GM23338 (cell line): ENCODE measurements around the gene RPL13. TPM values are rescaled to one million over a fixed set of nuclear protein-coding genes. Genes with fewer than 3 reads are reported as not detected.

ENCODE experiments used
- ATAC-seq: fragments of 200-7000 bp; cut with Tn5 transposase; 3 replicates; pipeline ENCODE4 v1.9.1; 2020
- DNase-seq: peaks from one replicate; pipeline ENCODE4 v3.0.0-alpha.2; 2015; ENCODE audit warnings: low spot score
- H2AFZ ChIP-seq: fragments of 200-600 bp; sonication (generic); 2 replicates; pipeline ENCODE4 v1.8.0; 2016; ENCODE audit warnings: antibody characterized with exemption, mild to moderate bottlenecking, moderate library complexity
- H3F3A ChIP-seq: fragments of 200-600 bp; sonication (generic); replicated peaks from 2 replicates; pipeline ENCODE4 v1.8.0; 2017; ENCODE audit warnings: antibody characterized with exemption, mixed run types, low read depth
- H3K27ac ChIP-seq: fragments of 200-600 bp; sonication (generic); 2 replicates; pipeline ENCODE4 v1.6.1; 2016; ENCODE audit warnings: low read depth
- H3K27me3 ChIP-seq: fragments of 200-600 bp; sonication (generic); 2 replicates; pipeline ENCODE4 v1.8.0; 2016; ENCODE audit warnings: mild to moderate bottlenecking, mixed run types, moderate library complexity; ENCODE audit not compliant: insufficient read depth
- H3K36me3 ChIP-seq: fragments of 200-600 bp; sonication (generic); 2 replicates; pipeline ENCODE4 v1.8.0; 2016; ENCODE audit warnings: mild to moderate bottlenecking; ENCODE audit not compliant: insufficient read depth
- H3K4me1 ChIP-seq: fragments of 200-600 bp; sonication (generic); 2 replicates; pipeline ENCODE4 v1.8.0; 2016; ENCODE audit warnings: mild to moderate bottlenecking, moderate library complexity; ENCODE audit not compliant: insufficient read depth
- H3K4me2 ChIP-seq: fragments of 200-600 bp; sonication (generic); 2 replicates; pipeline ENCODE4 v1.7.1; 2017; ENCODE audit warnings: mixed run types
- H3K4me3 ChIP-seq: fragments of 200-600 bp; sonication (generic); 2 replicates; pipeline ENCODE4 v1.6.1; 2016; ENCODE audit warnings: mixed run types
- H3K79me2 ChIP-seq: fragments of 200-600 bp; sonication (generic); replicated peaks from 2 replicates; pipeline ENCODE4 v1.8.0; 2017; ENCODE audit warnings: mild to moderate bottlenecking; ENCODE audit not compliant: insufficient read depth
- H3K9me2 ChIP-seq: fragments of 200-600 bp; sonication (generic); 2 replicates; pipeline ENCODE4 v1.8.0; 2017; ENCODE audit not compliant: insufficient read depth
- H4K20me1 ChIP-seq: fragments of 200-600 bp; sonication (generic); replicated peaks from 2 replicates; pipeline ENCODE4 v1.8.0; 2017; ENCODE audit warnings: mild to moderate bottlenecking; ENCODE audit not compliant: insufficient read depth
- H3K27ac Mint-ChIP-seq: 2 replicates; pipeline ENCODE4 v1.8.0; 2020; ENCODE audit warnings: inconsistent platforms, mild to moderate bottlenecking, moderate library complexity, mixed read lengths
- H3K27me3 Mint-ChIP-seq: 3 replicates; pipeline ENCODE4 v1.8.0; 2022; ENCODE audit warnings: low read depth, mild to moderate bottlenecking, moderate library complexity, mixed read lengths, inconsistent platforms; ENCODE audit not compliant: insufficient read depth, poor library complexity
- H3K36me3 Mint-ChIP-seq: 3 replicates; pipeline ENCODE4 v1.8.0; 2021; ENCODE audit warnings: low read depth, mild to moderate bottlenecking, inconsistent platforms, moderate library complexity, mixed read lengths
- H3K4me1 Mint-ChIP-seq: 3 replicates; pipeline ENCODE4 v1.8.0; 2020; ENCODE audit warnings: mild to moderate bottlenecking, inconsistent platforms, mixed read lengths
- H3K4me3 Mint-ChIP-seq: 3 replicates; pipeline ENCODE4 v1.8.0; 2021; ENCODE audit warnings: moderate library complexity, mild to moderate bottlenecking, inconsistent platforms, mixed read lengths
- H3K9me3 Mint-ChIP-seq: 3 replicates; pipeline ENCODE4 v1.8.0; 2020; ENCODE audit warnings: moderate library complexity, mild to moderate bottlenecking, inconsistent platforms, mixed read lengths
- CTCF ChIP-seq, 2 experiments: fragments of 200-600 bp in 1 of 2; sonication (generic) in 1 of 2; conservative IDR thresholded peaks; 2 replicates each; pipeline versions ENCODE4 v1.5.1 to v1.6.1; 2016 to 2017; ENCODE audit warnings: antibody characterized with exemption in 2 of 2, low read depth in 2 of 2, mild to moderate bottlenecking in 2 of 2, moderate library complexity in 1 of 2
- ETS1 ChIP-seq: IDR thresholded peaks from 2 replicates; pipeline ENCODE4 v1.6.1; 2016; ENCODE audit warnings: antibody characterized with exemption
- EZH2 ChIP-seq: fragments of 200-600 bp; sonication (generic); IDR thresholded peaks from one replicate; pipeline ENCODE4 v1.8.0; 2017; ENCODE audit warnings: antibody characterized with exemption, mild to moderate bottlenecking, low read depth; ENCODE audit not compliant: unreplicated experiment
- EZH2phosphoT487 ChIP-seq: fragments of 200-600 bp; sonication (generic); IDR thresholded peaks from one replicate; pipeline ENCODE4 v1.8.1; 2018; ENCODE audit warnings: antibody characterized with exemption; ENCODE audit not compliant: unreplicated experiment
- NANOG ChIP-seq: IDR thresholded peaks from 2 replicates; pipeline ENCODE4 v1.6.1; 2016; ENCODE audit warnings: antibody characterized with exemption, borderline replicate concordance
- STAT1 ChIP-seq: IDR thresholded peaks from one replicate; pipeline ENCODE4 v1.6.1; 2016; ENCODE audit warnings: antibody characterized with exemption; ENCODE audit not compliant: unreplicated experiment
- ZNF331 ChIP-seq: fragments of 250-450 bp; sonication (Bioruptor Pico); IDR thresholded peaks from 2 replicates; pipeline ENCODE4 v1.5.0; 2020; ENCODE audit warnings: low read depth, mild to moderate bottlenecking, moderate library complexity
- polyA plus RNA-seq: library from polyadenylated mRNA; unstranded; fragments of >200 nt; fragmentation: Nextera tagmentation; extraction: Ambion mirVana; gene quantifications from 2 replicates; pipeline ENCODE4 v1.2.1, GENCODE V29; 2016
- total RNA-seq: library from RNA; depleted of rRNA; stranded (reverse); fragments of >200 nt; shearing (Covaris generic); gene quantifications from 2 replicates; pipeline ENCODE4 v1.2.3, GENCODE V29; 2014
- TF ChIP-seq, protein P1 (sequence below): fragments of 250-450 bp; sonication (Bioruptor Pico); IDR thresholded peaks from 2 replicates; pipeline ENCODE4 v1.5.0; 2020; ENCODE audit warnings: mild to moderate bottlenecking, moderate library complexity

The RPL13 gene
- total and polyA plus RNA-seq, 2 experiments from 2014 or later: 3,489 to 3,617 TPM

DNA sequence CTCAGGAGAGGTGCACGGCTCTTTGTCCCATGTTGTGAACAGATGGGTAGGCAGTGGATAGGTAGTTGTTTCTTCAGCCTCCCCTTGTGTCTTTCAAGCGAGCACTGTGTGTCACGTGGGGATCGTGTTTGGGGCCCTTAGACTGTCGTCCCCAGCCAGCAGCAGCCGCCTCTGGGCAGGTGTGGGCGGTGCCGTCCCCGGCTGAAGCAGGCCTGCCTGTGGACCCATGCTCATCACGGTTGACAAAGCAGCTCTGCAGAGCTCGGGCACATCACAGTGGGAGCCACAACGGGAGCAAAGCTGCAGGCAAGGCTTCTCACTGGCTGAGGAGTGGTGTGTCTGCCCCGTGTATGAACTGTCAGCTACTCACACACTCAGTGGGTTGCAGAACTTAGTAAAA lies 4.7 kb upstream of the RPL13 start:
- no peaks in the 10 kb centered on the region; the same call in 1 of the 2 replicates for H4K20me1 ChIP-seq
- 0 out of 2 replicates have a peak, but pooled peaks cover 9% of the 10 kb centered on the region for H3K36me3 ChIP-seq
- no peak overlapping the region for H3K4me2 ChIP-seq
- H3K79me2 ChIP-seq: peaks cover 3% of the 10 kb centered on the region
- TF ChIP-seq STAT1 (no peak), ZNF331 (CRISPR knock-in tag) (no peak), NANOG (no peak), EZH2phosphoT487 (no peak), EZH2 (no peak), CTCF (conservative IDR thresholded peaks at IDR 0.05; ENCODE audit: low read depth in 2 of 2) (no peak), ETS1 (no peak)
- TF ChIP-seq, protein P1, sequence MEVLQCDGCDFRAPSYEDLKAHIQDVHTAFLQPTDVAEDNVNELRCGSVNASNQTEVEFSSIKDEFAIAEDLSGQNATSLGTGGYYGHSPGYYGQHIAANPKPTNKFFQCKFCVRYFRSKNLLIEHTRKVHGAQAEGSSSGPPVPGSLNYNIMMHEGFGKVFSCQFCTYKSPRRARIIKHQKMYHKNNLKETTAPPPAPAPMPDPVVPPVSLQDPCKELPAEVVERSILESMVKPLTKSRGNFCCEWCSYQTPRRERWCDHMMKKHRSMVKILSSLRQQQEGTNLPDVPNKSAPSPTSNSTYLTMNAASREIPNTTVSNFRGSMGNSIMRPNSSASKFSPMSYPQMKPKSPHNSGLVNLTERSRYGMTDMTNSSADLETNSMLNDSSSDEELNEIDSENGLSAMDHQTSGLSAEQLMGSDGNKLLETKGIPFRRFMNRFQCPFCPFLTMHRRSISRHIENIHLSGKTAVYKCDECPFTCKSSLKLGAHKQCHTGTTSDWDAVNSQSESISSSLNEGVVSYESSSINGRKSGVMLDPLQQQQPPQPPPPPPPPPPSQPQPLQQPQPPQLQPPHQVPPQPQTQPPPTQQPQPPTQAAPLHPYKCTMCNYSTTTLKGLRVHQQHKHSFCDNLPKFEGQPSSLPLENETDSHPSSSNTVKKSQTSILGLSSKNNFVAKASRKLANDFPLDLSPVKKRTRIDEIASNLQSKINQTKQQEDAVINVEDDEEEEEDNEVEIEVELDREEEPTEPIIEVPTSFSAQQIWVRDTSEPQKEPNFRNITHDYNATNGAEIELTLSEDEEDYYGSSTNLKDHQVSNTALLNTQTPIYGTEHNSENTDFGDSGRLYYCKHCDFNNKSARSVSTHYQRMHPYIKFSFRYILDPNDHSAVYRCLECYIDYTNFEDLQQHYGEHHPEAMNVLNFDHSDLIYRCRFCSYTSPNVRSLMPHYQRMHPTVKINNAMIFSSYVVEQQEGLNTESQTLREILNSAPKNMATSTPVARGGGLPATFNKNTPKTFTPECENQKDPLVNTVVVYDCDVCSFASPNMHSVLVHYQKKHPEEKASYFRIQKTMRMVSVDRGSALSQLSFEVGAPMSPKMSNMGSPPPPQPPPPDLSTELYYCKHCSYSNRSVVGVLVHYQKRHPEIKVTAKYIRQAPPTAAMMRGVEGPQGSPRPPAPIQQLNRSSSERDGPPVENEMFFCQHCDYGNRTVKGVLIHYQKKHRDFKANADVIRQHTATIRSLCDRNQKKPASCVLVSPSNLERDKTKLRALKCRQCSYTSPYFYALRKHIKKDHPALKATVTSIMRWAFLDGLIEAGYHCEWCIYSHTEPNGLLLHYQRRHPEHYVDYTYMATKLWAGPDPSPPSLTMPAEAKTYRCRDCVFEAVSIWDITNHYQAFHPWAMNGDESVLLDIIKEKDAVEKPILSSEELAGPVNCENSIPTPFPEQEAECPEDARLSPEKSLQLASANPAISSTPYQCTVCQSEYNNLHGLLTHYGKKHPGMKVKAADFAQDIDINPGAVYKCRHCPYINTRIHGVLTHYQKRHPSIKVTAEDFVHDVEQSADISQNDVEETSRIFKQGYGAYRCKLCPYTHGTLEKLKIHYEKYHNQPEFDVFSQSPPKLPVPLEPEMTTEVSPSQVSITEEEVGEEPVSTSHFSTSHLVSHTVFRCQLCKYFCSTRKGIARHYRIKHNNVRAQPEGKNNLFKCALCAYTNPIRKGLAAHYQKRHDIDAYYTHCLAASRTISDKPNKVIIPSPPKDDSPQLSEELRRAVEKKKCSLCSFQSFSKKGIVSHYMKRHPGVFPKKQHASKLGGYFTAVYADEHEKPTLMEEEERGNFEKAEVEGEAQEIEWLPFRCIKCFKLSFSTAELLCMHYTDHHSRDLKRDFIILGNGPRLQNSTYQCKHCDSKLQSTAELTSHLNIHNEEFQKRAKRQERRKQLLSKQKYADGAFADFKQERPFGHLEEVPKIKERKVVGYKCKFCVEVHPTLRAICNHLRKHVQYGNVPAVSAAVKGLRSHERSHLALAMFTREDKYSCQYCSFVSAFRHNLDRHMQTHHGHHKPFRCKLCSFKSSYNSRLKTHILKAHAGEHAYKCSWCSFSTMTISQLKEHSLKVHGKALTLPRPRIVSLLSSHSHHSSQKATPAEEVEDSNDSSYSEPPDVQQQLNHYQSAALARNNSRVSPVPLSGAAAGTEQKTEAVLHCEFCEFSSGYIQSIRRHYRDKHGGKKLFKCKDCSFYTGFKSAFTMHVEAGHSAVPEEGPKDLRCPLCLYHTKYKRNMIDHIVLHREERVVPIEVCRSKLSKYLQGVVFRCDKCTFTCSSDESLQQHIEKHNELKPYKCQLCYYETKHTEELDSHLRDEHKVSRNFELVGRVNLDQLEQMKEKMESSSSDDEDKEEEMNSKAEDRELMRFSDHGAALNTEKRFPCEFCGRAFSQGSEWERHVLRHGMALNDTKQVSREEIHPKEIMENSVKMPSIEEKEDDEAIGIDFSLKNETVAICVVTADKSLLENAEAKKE: no peak
- no peak overlapping the region for H3K4me3 ChIP-seq
- H3K9me2 ChIP-seq: no peaks in the 10 kb centered on the region
- H3F3A ChIP-seq: peaks cover 38% of the 10 kb centered on the region
- H2AFZ ChIP-seq: no peak overlapping the region
- ATAC-seq (no peak), DNase-seq (no peak)
- Mint-ChIP-seq H3K9me3 (no peaks in the 10 kb centered on the region), H3K27me3 (peaks cover 15% of the 10 kb centered on the region), H3K36me3 (peaks cover 58% of the 10 kb centered on the region), H3K27ac (no peak overlapping the region; the same call in 1 of the 2 replicates), H3K4me1 (peaks cover 6% of the 10 kb centered on the region; the same call in 2 of the 3 replicates), H3K4me3 (no peak overlapping the region)
- H3K4me1 ChIP-seq: no peaks in the 10 kb centered on the region
- H3K27me3 ChIP-seq: no peaks in the 10 kb centered on the region
- H3K27ac ChIP-seq: no peak overlapping the region
